ENCODE data around the gene INKA2.
"Not testable (repeated sequence)": the region's sequence is repeated elsewhere in the genome, so short reads cannot be mapped to it uniquely, and the experiment has no call there.

The INKA2 gene

DNA sequence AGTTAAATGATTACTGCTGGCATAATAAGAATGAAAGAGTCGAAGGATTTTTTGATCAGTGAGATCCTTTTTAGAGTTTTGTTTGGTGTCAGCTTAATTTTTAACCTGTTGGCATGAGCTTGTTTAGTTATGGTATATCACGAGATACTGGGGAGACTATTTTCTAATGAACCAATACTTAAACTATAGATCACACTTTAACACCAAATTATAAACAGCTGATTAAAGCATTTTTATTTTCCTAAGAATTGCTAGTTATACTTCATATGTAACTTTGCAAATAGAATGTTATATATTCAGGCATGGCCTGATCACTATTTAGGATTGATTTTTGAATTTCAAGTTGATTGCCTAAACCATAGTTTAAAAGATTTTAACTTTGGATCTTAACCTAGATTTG is 22.5 kb upstream of the INKA2 start:
- Mint-ChIP-seq H3K4me1 (peaks cover 24% of the 10 kb centered on the region), H3K4me3 (no peak overlapping the region), H3K9me3 (no peaks in the 10 kb centered on the region), H3K36me3 (peaks cover 100% of the 10 kb centered on the region), H3K27ac (no peak overlapping the region)
- ATAC-seq, result no peak
- DNase-seq (ENCODE audit: low spot score in 2 of 2), result no peak

GRCh38 chr1:111758373-111758772 is 19.2 kb upstream of the INKA2 start:
- no peaks in the 10 kb centered on the region for H3K9me3 Mint-ChIP-seq
- no peak for ATAC-seq

GRCh38 chr1:111756124-111756513 is 16.9 kb upstream of the INKA2 start:
- DNase-seq (ENCODE audit: low spot score in 2 of 2) (no peak), ATAC-seq (peak; percentile 36)
- Mint-ChIP-seq H3K4me1 (peaks cover 43% of the 10 kb centered on the region), H3K9me3 (no peaks in the 10 kb centered on the region), H3K27ac (peak overlapping the region; percentile 95), H3K36me3 (peaks cover 56% of the 10 kb centered on the region), H3K4me3 (peak overlapping the region; percentile 85)

More at GRCh38 chr1:111758373-111758772, 19.2 kb upstream of the INKA2 start:
- no peak for DNase-seq (ENCODE audit: low spot score in 2 of 2)
- peak overlapping the region; percentile 5 for H3K4me3 Mint-ChIP-seq
- H3K36me3 Mint-ChIP-seq, result peaks cover 79% of the 10 kb centered on the region
- peak overlapping the region; percentile 62 for H3K27ac Mint-ChIP-seq
- peaks cover 43% of the 10 kb centered on the region for H3K4me1 Mint-ChIP-seq

- Mint-ChIP-seq H3K9me3 (no peaks in the 10 kb centered on the region), H3K4me1 (peaks cover 38% of the 10 kb centered on the region), H3K36me3 (peaks cover 50% of the 10 kb centered on the region), H3K27ac (peak within 1 kb of the TSS; percentile 95), H3K4me3 (peak within 1 kb of the TSS; percentile 85)
- DNase-seq (ENCODE audit: low spot score in 2 of 2) (peak; percentile 91 to 95), ATAC-seq (peak; percentile 94)
These were observed 16.3 kb upstream of the INKA2 start, which contains the start of gene DDX20 for GRCh38 chr1:111755331-111756123. Gene DDX20, plus strand, starts transcription at chr1:111755901. Its CDS starts 24 bp downstream, at chr1:111755925.

- Mint-ChIP-seq H3K9me3 (no peaks in the 10 kb centered on the region), H3K36me3 (peaks cover 44% of the 10 kb centered on the region), H3K4me1 (peaks cover 35% of the 10 kb centered on the region), H3K27ac (peak overlapping the region; percentile 95), H3K4me3 (peak overlapping the region; percentile 85)
- ATAC-seq (no peak), DNase-seq (ENCODE audit: low spot score in 2 of 2) (no peak)
These were observed 15.8 kb upstream of the INKA2 start for GRCh38 chr1:111754984-111755330.

- H3K27ac Mint-ChIP-seq, result no peak overlapping the region
- no peak for DNase-seq (ENCODE audit: low spot score in 2 of 2)
- peaks cover 31% of the 10 kb centered on the region for H3K4me1 Mint-ChIP-seq
- no peak for ATAC-seq
- no peak overlapping the region for H3K4me3 Mint-ChIP-seq
- no peaks in the 10 kb centered on the region for H3K9me3 Mint-ChIP-seq
- peaks cover 15% of the 10 kb centered on the region for H3K36me3 Mint-ChIP-seq
These were observed 12.8 kb upstream of the INKA2 start for GRCh38 chr1:111751906-111752575.

DNA sequence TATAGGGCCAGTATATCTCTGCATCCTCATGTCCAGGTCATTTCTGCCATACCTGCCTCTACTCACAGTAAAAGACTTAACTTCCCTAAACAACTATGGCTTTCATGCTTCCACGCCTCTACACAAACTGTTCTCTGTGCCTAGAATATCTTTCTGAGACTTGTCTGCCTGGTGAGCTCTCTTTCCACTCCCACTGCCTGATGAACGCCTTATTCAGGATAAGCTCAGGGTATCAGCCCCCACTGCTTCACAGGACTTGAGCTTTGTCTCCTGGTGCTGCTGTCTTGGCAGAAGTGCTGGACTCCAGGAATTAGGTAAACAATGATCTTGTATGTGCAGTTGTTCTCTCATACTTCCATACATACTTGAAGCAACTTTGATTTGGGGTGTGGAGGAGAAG is 11.7 kb upstream of the INKA2 start:
- no peak overlapping the region for H3K4me3 Mint-ChIP-seq

GRCh38 chr1:111749628-111750027 is 10.4 kb upstream of the INKA2 start:
- Mint-ChIP-seq H3K27ac (no peak overlapping the region), H3K4me3 (no peak overlapping the region), H3K4me1 (peaks cover 22% of the 10 kb centered on the region), H3K9me3 (no peaks in the 10 kb centered on the region), H3K36me3 (no peaks in the 10 kb centered on the region)
- ATAC-seq (no peak), DNase-seq (ENCODE audit: low spot score in 2 of 2) (no peak)

More for the DNA sequence above, 11.7 kb upstream of the INKA2 start:
- ATAC-seq, result no peak
- no peak for DNase-seq (ENCODE audit: low spot score in 2 of 2)
- Mint-ChIP-seq H3K27ac (no peak overlapping the region), H3K4me1 (peaks cover 29% of the 10 kb centered on the region), H3K9me3 (no peaks in the 10 kb centered on the region), H3K36me3 (peaks cover 6% of the 10 kb centered on the region)

DNA sequence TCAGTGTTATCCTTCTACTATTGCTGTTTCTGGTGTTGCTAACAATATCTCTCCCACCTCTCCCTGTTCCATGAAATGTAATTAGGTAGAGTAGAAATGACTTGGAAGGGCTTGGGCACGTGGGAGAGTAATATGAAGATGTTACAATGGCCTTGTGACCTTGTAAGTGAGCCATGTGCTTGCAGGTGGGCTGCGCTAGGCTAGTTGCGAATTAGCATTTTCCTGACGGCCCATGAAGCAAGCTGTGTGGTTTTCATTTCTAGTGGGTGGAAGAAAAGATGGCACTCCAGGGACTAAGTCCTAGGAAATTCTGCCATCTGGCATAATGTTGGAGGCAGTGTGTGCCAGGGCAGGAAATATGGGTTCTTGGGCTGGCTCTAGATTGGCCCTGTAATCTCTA is 8.8 kb upstream of the INKA2 start:
- no peak for ATAC-seq
- Mint-ChIP-seq H3K4me1 (peaks cover 13% of the 10 kb centered on the region), H3K36me3 (no peaks in the 10 kb centered on the region), H3K4me3 (no peak overlapping the region), H3K9me3 (no peaks in the 10 kb centered on the region), H3K27ac (no peak overlapping the region)
- peak in 1 of 2 donors; percentile 39 for DNase-seq (ENCODE audit: low spot score in 2 of 2)

DNA sequence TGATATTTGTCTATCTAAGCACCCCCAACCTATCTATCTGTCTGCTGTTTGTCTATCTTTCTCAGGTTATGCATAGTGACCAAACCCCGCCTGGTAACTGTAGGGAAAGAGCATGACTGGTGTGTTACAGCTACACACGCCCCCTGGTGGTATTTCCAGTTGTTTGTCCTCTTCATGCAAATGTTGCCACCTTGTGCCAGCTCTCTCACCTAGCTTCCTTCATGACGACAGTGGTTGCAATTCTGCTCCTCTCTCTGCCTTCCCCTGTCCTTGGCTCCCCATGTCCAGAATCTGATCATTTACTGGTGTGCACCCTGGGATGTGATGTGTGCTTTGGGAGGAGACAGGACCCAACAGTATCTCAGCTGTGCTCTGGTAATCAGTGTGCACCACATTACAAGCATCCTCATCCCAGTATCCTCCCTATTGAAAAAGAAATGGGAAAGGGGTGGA is 8.1 kb upstream of the INKA2 start:
- Mint-ChIP-seq H3K4me3 (no peak overlapping the region), H3K36me3 (no peaks in the 10 kb centered on the region), H3K9me3 (no peaks in the 10 kb centered on the region), H3K4me1 (peaks cover 13% of the 10 kb centered on the region), H3K27ac (no peak overlapping the region)
- peak; percentile 87 for ATAC-seq
- peak; percentile 46 to 80 for DNase-seq (ENCODE audit: low spot score in 2 of 2)

- no peaks in the 10 kb centered on the region for H3K9me3 Mint-ChIP-seq
- H3K4me3 Mint-ChIP-seq, result no peak overlapping the region
- no peak for DNase-seq (ENCODE audit: low spot score in 2 of 2)
These were observed 7.4 kb upstream of the INKA2 start for GRCh38 chr1:111746614-111746999.

DNA sequence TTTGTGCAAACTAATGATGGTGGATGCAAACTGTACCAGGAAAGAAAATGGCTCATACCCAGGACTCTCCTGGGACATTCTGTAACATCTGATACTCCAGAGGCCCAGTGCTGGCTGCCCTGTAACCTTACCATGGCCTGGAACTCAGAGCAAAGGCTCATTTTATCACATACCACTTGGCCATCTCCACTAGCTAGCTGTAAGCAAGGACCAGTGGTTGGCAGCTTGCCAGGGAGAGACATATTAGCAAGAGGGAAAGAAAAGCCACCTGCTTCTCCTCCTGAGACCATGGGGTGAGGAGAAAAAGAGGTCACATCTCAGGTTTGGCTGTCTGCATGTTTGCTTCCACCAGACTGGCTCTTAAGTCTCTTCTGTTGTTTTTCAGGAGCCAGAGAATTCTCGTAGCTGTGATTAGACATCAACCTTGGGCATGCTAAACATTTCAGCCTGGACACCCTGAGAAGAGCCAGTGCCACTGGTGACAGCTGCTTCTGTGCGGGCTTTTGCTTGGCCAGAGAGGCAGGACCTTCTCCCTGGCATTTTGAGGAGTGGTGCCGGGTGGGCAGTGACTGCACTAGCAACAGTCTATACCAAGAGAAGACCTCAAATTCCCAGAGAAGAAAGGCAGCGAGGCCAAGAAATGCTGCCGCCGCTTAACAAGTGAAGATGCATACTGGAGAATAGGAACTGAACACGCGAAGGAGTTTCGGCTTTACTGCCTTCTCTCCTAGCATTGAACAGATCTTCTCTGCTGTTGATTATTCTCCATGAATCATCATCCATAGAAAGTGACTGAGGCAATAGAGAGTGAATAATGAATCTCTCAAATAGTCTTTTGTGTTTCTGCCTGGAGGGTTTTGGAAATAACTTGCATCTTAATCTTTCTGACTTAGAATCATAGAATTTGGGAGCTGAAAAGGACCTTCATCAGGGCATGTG is 6.7 kb upstream of the INKA2 start:
- DNase-seq (ENCODE audit: low spot score in 2 of 2) (no peak), ATAC-seq (no peak)
- no peaks in the 10 kb centered on the region for H3K9me3 Mint-ChIP-seq
- H3K27ac Mint-ChIP-seq, result no peak overlapping the region
- H3K4me3 Mint-ChIP-seq, result no peak overlapping the region
- H3K36me3 Mint-ChIP-seq, result no peaks in the 10 kb centered on the region
- peaks cover 14% of the 10 kb centered on the region for H3K4me1 Mint-ChIP-seq

More at GRCh38 chr1:111746614-111746999, 7.4 kb upstream of the INKA2 start:
- no peaks in the 10 kb centered on the region for H3K36me3 Mint-ChIP-seq
- no peak overlapping the region for H3K27ac Mint-ChIP-seq
- ATAC-seq, result no peak
- H3K4me1 Mint-ChIP-seq, result peaks cover 13% of the 10 kb centered on the region

DNA sequence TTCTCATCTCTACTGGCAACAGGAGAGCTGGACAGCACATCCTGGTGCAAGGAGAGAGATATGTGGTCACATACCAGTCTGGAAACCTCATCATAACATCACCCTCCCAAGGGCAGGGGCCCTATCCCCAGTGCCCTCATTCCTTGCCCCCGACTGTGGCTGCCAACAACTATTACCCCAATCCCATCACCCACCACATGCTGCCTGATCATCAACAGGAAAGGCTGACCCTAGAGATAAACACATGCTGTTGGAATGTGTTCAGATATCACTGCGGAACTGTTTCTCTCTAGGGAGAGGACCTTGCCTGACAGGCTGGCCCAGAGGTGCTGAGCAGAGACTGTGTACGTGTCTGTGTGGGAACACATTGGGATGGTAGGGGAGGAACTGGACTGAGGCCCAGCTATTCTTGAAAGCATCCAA is 4.5 kb upstream of the INKA2 start:
- Mint-ChIP-seq H3K36me3 (no peaks in the 10 kb centered on the region), H3K4me1 (peaks cover 32% of the 10 kb centered on the region), H3K27ac (no peak overlapping the region), H3K9me3 (no peaks in the 10 kb centered on the region), H3K4me3 (no peak overlapping the region)
- ATAC-seq, result no peak
- DNase-seq (ENCODE audit: low spot score in 2 of 2), result no peak

GRCh38 chr1:111742938-111743549 is 3.8 kb upstream of the INKA2 start:
- Mint-ChIP-seq H3K27ac (no peak overlapping the region), H3K4me1 (peaks cover 37% of the 10 kb centered on the region), H3K9me3 (no peaks in the 10 kb centered on the region), H3K36me3 (no peaks in the 10 kb centered on the region), H3K4me3 (no peak overlapping the region)
- ATAC-seq, result no peak
- no peak for DNase-seq (ENCODE audit: low spot score in 2 of 2)

- H3K36me3 Mint-ChIP-seq; ATAC-seq; H3K9me3 Mint-ChIP-seq; H3K27ac Mint-ChIP-seq; DNase-seq (ENCODE audit: low spot score in 2 of 2); H3K4me3 Mint-ChIP-seq: not testable (repeated sequence)
- peaks cover 38% of the 10 kb centered on the region for H3K4me1 Mint-ChIP-seq
These were observed 3.1 kb upstream of the INKA2 start for GRCh38 chr1:111742292-111742691.
